A673 (cell line): ENCODE measurements around the gene OST4. TPM values are rescaled to one million over a fixed set of nuclear protein-coding genes. Genes with fewer than 3 reads are reported as not detected.
A peak's percentile ranks its signal among the peaks of the same experiment; 100 is the strongest.

Source experiments
- BruUV-seq: library from RNA; stranded (reverse); fragments of 400-500 nt; replicated peaks from 2 replicates; lab custom pipeline; 2021; lab: Mats Ljungman, UMichigan
- CTCF ChIA-PET: fragments of 300-600 bp; sonication (Branson Sonifier 250); formaldehyde crosslinking; loops from one replicate; lab custom pipeline; 2022; ENCODE audit warnings: antibody characterized with exemption; lab: Charles Lee
- POLR2A ChIA-PET: fragments of 300-600 bp; sonication (Branson Sonifier 250); formaldehyde crosslinking; loops from one replicate; lab custom pipeline; 2022; ENCODE audit warnings: antibody characterized with exemption; ENCODE audit not compliant: low non-redundant PET; lab: Charles Lee
- DNase-seq: peaks from one replicate; pipeline ENCODE4 v3.0.0-alpha.2; 2015; ENCODE audit warnings: low spot score
- H3K27ac ChIP-seq: fragments of 200-600 bp; sonication (generic); 2 replicates; pipeline ENCODE4 v1.5.1; 2016; ENCODE audit warnings: mixed run types, low read depth, mild to moderate bottlenecking, mixed read lengths, antibody characterized with exemption, low read length; ENCODE audit not compliant: poor library complexity, severe bottlenecking
- H3K27me3 ChIP-seq: fragments of 200-600 bp; sonication (generic); replicated peaks from 2 replicates; pipeline ENCODE4 v1.6.1; 2017; ENCODE audit warnings: mixed run types, low read depth, mild to moderate bottlenecking, mixed read lengths, antibody characterized with exemption, low read length; ENCODE audit not compliant: insufficient read depth, poor library complexity
- H3K36me3 ChIP-seq: fragments of 200-600 bp; sonication (generic); 2 replicates; pipeline ENCODE4 v1.6.1; 2016; ENCODE audit warnings: mixed run types, mild to moderate bottlenecking, mixed read lengths, antibody characterized with exemption, low read length; ENCODE audit not compliant: insufficient read depth, poor library complexity, severe bottlenecking
- H3K4me1 ChIP-seq: fragments of 200-600 bp; sonication (generic); 2 replicates; pipeline ENCODE4 v1.6.1; 2017; ENCODE audit warnings: mixed run types, mild to moderate bottlenecking, mixed read lengths, antibody characterized with exemption, low read length; ENCODE audit not compliant: insufficient read depth, poor library complexity, severe bottlenecking
- H3K4me3 ChIP-seq: fragments of 200-600 bp; sonication (generic); 2 replicates; pipeline ENCODE4 v1.5.1; 2016; ENCODE audit warnings: low read depth, mixed run types, mild to moderate bottlenecking, mixed read lengths, low read length; ENCODE audit not compliant: poor library complexity, severe bottlenecking
- H3K9me3 ChIP-seq: fragments of 200-600 bp; sonication (generic); 2 replicates; pipeline ENCODE4 v1.6.1; 2016; ENCODE audit warnings: mixed run types, low read depth, mild to moderate bottlenecking, mixed read lengths, antibody characterized with exemption, low read length; ENCODE audit not compliant: poor library complexity, severe bottlenecking
- CTCF ChIP-seq: fragments of 300-800, 200-600 bp; sonication (generic); conservative IDR thresholded peaks from 2 replicates; pipeline ENCODE4 v1.5.1; 2017; ENCODE audit warnings: low read depth, mild to moderate bottlenecking, antibody characterized with exemption, low read length, moderate library complexity, mixed read lengths
- EZH2 ChIP-seq: fragments of 200-600 bp; sonication (generic); IDR thresholded peaks from 2 replicates; pipeline ENCODE4 v1.6.1; 2017; ENCODE audit warnings: borderline replicate concordance, low read depth, mild to moderate bottlenecking, mixed read lengths, antibody characterized with exemption, low read length; ENCODE audit not compliant: poor library complexity, severe bottlenecking
- intact Hi-C: fragments of 100-400 bp; cut with micrococcal nuclease; formaldehyde crosslinking; loops from one replicate; pipeline ENCODE4 v1.10.0; 2022; ENCODE audit not compliant: unreplicated experiment
- total RNA-seq: library from RNA; stranded (reverse); gene quantifications from 2 replicates; pipeline ENCODE4 v1.2.3, GENCODE V29; 2021

The OST4 gene
- total RNA-seq, 1 experiment from 2014 or later: 235 TPM

DNA sequence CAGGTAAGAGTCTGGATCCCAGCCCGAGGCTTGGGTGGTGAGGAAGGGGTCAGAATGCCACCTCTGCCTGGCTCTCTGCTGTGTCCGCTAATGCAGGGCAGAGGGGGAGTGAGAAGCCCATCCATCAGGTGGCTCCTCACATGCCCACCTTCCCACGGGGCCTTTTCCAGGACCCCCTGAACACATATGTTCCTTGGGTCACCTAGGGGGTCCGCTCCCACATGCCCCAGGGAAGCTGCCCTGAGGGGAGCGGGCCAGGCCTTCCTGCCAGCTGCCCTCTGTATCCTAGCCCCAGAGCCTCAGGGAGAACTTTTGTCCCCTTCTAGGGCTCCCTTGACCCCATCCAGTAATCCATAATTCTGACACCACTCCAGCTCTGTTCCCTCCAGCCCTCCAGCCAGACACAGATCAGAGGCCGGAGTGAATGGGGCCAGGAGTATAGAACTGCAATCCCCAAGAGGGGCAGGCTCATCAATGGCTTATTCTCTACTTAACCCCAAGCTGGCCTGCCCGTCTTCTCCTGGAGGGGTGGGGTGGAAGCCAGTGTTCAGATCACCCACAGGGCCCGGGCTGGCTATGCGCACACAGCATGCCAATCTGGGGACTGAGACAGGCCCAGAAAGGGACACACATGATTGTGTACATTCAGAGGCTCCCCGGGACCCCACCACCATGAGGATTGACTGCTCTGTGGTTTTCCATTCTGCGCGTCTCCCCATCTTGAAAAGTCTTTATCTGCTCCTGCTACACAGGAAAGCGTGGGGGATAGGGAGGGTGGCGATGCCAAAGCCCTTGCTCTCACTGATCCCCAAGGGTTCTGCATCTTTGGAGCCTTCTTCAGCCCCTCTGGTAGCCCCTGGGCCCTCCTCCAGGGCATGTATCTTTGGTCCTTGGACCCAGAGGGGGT is 8.0 kb upstream of the OST4 start:
- peak overlapping the region; percentile 80 for H3K27ac ChIP-seq
- H3K36me3 ChIP-seq: no peaks in the 10 kb centered on the region
- BruUV-seq: no TSS peak
- DNase-seq: no peak
- H3K4me3 ChIP-seq: peak overlapping the region; percentile 36
- no peaks in the 10 kb centered on the region for H3K27me3 ChIP-seq
- ChIA-PET POLR2A (no interaction called here), CTCF (interaction anchor here (0.6 kb wide), 1 partner anchor 603 kb away, joined by 4 read pairs; no protein-coding TSS in a partner anchor)
- TF ChIP-seq EZH2 (no peak), CTCF (no peak)
- no peaks in the 10 kb centered on the region for H3K9me3 ChIP-seq
- peaks cover 39% of the 10 kb centered on the region for H3K4me1 ChIP-seq
- intact Hi-C loops: no loop called here

- peak within 1 kb of the TSS; percentile 36 for H3K4me3 ChIP-seq
- no peak for TF ChIP-seq EZH2
- TF ChIP-seq CTCF: no peak
- intact Hi-C loops: no loop called here
- H3K9me3 ChIP-seq: no peaks in the 10 kb centered on the region
- ChIA-PET POLR2A (no interaction called here), CTCF (no interaction called here)
- peaks cover 44% of the 10 kb centered on the region for H3K4me1 ChIP-seq
- no peaks in the 10 kb centered on the region for H3K36me3 ChIP-seq
- H3K27me3 ChIP-seq: no peaks in the 10 kb centered on the region
- DNase-seq: peak; percentile 86
- no TSS peak for BruUV-seq
- H3K27ac ChIP-seq: peak within 1 kb of the TSS; percentile 80
Measured at GRCh38 chr2:27078267-27079194, 7.1 kb upstream of the OST4 start, which contains the start of gene EMILIN1. EMILIN1 (plus strand) TSS chr2:27078615; CDS start chr2:27079066, 451 bp downstream.

GRCh38 chr2:27077231-27077630 is 5.8 kb upstream of the OST4 start:
- POLR2A ChIA-PET: no interaction called here
- Histone ChIP-seq H3K27me3 (no peaks in the 10 kb centered on the region), H3K9me3 (no peaks in the 10 kb centered on the region), H3K4me3 (no peak overlapping the region), H3K4me1 (peaks cover 54% of the 10 kb centered on the region), H3K27ac (no peak overlapping the region), H3K36me3 (no peaks in the 10 kb centered on the region)
- TF ChIP-seq EZH2 (no peak), CTCF (no peak)
- BruUV-seq: no TSS peak
- CTCF ChIA-PET: no interaction called here
- intact Hi-C loops: no loop called here
- DNase-seq: no peak
